IMR-90 (cell line): ENCODE measurements around the gene MILR1. TPM values are rescaled to one million over a fixed set of nuclear protein-coding genes. Genes with fewer than 3 reads are reported as not detected.

Experiments used
- ATAC-seq: fragments of 200-7000 bp; cut with Tn5 transposase; 2 replicates; pipeline ENCODE4 v1.9.1; 2020; ENCODE audit warnings: low read depth, mild to moderate bottlenecking, moderate library complexity
- BruUV-seq: library from RNA; stranded (reverse); fragments of 400-500 nt; replicated peaks from 2 replicates; lab custom pipeline; 2021; lab: Mats Ljungman, UMichigan
- CTCF ChIA-PET: fragments of 300-600 bp; formaldehyde crosslinking; extraction: SDS; loops from one replicate; lab custom pipeline; 2021; ENCODE audit warnings: antibody characterized with exemption; lab: Yijun Ruan, JAX
- POLR2A ChIA-PET: fragments of 300-600 bp; sonication (Branson Sonifier 250); formaldehyde crosslinking; loops from one replicate; lab custom pipeline; 2022; ENCODE audit warnings: antibody characterized with exemption; ENCODE audit not compliant: unreplicated experiment; lab: Charles Lee
- DNase-seq: peaks from one replicate; pipeline ENCODE4 v3.0.0; 2013
- H2AFZ ChIP-seq: replicated peaks from 2 replicates; pipeline ENCODE3; 2013; ENCODE audit warnings: low read length, mild to moderate bottlenecking; ENCODE audit not compliant: poor library complexity
- H2AK5ac ChIP-seq: 2 replicates; pipeline ENCODE4 v1.6.1; 2013; ENCODE audit warnings: low read depth, low read length, inconsistent platforms
- H2AK9ac ChIP-seq: replicated peaks from 2 replicates; pipeline ENCODE3; 2013; ENCODE audit warnings: mild to moderate bottlenecking, low read depth, low read length, moderate library complexity; ENCODE audit not compliant: poor library complexity
- H2BK120ac ChIP-seq: 2 replicates; pipeline ENCODE4 v1.6.1; 2013; ENCODE audit warnings: low read depth, low read length, inconsistent platforms
- H2BK15ac ChIP-seq: 3 replicates; pipeline ENCODE4 v1.6.1; 2013; ENCODE audit warnings: low read depth, low read length, inconsistent platforms
- H2BK20ac ChIP-seq: 2 replicates; pipeline ENCODE4 v1.6.1; 2013; ENCODE audit warnings: low read depth, mild to moderate bottlenecking, inconsistent platforms, low read length, moderate library complexity
- H2BK5ac ChIP-seq: 2 replicates; pipeline ENCODE4 v1.6.1; 2013; ENCODE audit warnings: mild to moderate bottlenecking, low read depth, low read length, inconsistent platforms; ENCODE audit not compliant: poor library complexity, severe bottlenecking
- H3K14ac ChIP-seq: replicated peaks from 2 replicates; pipeline ENCODE4 v1.6.1; 2013; ENCODE audit warnings: low read depth, low read length, inconsistent platforms
- H3K18ac ChIP-seq: 2 replicates; pipeline ENCODE4 v1.6.1; 2013; ENCODE audit warnings: low read depth, low read length, control low read depth
- H3K23ac ChIP-seq: 2 replicates; pipeline ENCODE4 v1.6.1; 2013; ENCODE audit warnings: low read depth, low read length, inconsistent platforms
- H3K27ac ChIP-seq: 2 replicates; pipeline ENCODE4 v1.5.1; 2013; ENCODE audit warnings: mild to moderate bottlenecking, control low read depth, low read length; ENCODE audit not compliant: insufficient read depth
- H3K27me3 ChIP-seq: 2 replicates; pipeline ENCODE4 v1.6.1; 2013; ENCODE audit warnings: low read length; ENCODE audit not compliant: control insufficient read depth, insufficient read depth
- H3K36me3 ChIP-seq: 2 replicates; pipeline ENCODE4 v1.6.1; 2013; ENCODE audit warnings: low read length, mixed read lengths; ENCODE audit not compliant: control insufficient read depth, insufficient read depth
- H3K4ac ChIP-seq: 2 replicates; pipeline ENCODE4 v1.6.1; 2013; ENCODE audit warnings: low read depth, low read length, inconsistent platforms
- H3K4me1 ChIP-seq: 2 replicates; pipeline ENCODE4 v1.6.1; 2013; ENCODE audit warnings: low read length, mixed read lengths; ENCODE audit not compliant: control insufficient read depth, insufficient read depth
- H3K4me2 ChIP-seq: 2 replicates; pipeline ENCODE4 v1.6.1; 2013; ENCODE audit warnings: low read depth, mild to moderate bottlenecking, control low read depth, low read length, moderate library complexity
- H3K4me3 ChIP-seq: 2 replicates; pipeline ENCODE4 v1.5.1; 2013; ENCODE audit warnings: low read depth, mild to moderate bottlenecking, control low read depth, low read length, moderate library complexity; ENCODE audit not compliant: insufficient read depth
- H3K56ac ChIP-seq: 2 replicates; pipeline ENCODE4 v1.6.1; 2013; ENCODE audit warnings: low read length, inconsistent platforms; ENCODE audit not compliant: insufficient read depth; ENCODE audit errors: extremely low read depth
- H3K79me1 ChIP-seq, 2 experiments: 2 replicates each; pipeline ENCODE4 v1.6.1; 2013; ENCODE audit warnings: low read length in 2 of 2, inconsistent platforms in 1 of 2, low read depth in 1 of 2
- H3K9ac ChIP-seq: 2 replicates; pipeline ENCODE4 v1.6.1; 2013; ENCODE audit warnings: low read depth, low read length, control low read depth
- H3K9me1 ChIP-seq: 2 replicates; pipeline ENCODE4 v1.6.1; 2013; ENCODE audit warnings: low read length, inconsistent platforms; ENCODE audit not compliant: insufficient read depth
- H3K9me3 ChIP-seq: 2 replicates; pipeline ENCODE4 v1.6.1; 2013; ENCODE audit warnings: low read length; ENCODE audit not compliant: control insufficient read depth, insufficient read depth
- H4K20me1 ChIP-seq: 2 replicates; pipeline ENCODE4 v1.6.1; 2013; ENCODE audit warnings: low read length, inconsistent platforms; ENCODE audit not compliant: insufficient read depth
- H4K5ac ChIP-seq: 2 replicates; pipeline ENCODE4 v1.6.1; 2013; ENCODE audit warnings: mild to moderate bottlenecking, low read depth, low read length, control low read depth
- H4K8ac ChIP-seq, 2 experiments: 2 replicates each; pipeline ENCODE4 v1.6.1; 2013; ENCODE audit warnings: low read depth in 2 of 2, low read length in 2 of 2, control low read depth in 1 of 2, inconsistent platforms in 1 of 2
- H4K91ac ChIP-seq: 2 replicates; pipeline ENCODE4 v1.6.1; 2013; ENCODE audit warnings: low read depth, low read length, inconsistent platforms; ENCODE audit not compliant: insufficient read depth
- BHLHE40 ChIP-seq: fragments of 150-350 bp; IDR thresholded peaks from 2 replicates; pipeline ENCODE4 v1.6.1; 2016; ENCODE audit warnings: mild to moderate bottlenecking, low read depth, low read length
- CEBPB ChIP-seq: IDR thresholded peaks from 2 replicates; pipeline ENCODE4 v1.6.1; 2012; ENCODE audit warnings: low read depth, low read length, improper control_type of control experiment
- CHD1 ChIP-seq: IDR thresholded peaks from 2 replicates; pipeline ENCODE4 v1.6.1; 2012; ENCODE audit warnings: low read depth, low read length, improper control_type of control experiment
- CTCF ChIP-seq: conservative IDR thresholded peaks from 2 replicates; pipeline ENCODE4 v1.5.1; 2012; ENCODE audit warnings: mild to moderate bottlenecking, low read depth, low read length, improper control_type of control experiment
- FOS ChIP-seq: fragments of 150-350 bp; IDR thresholded peaks from 2 replicates; pipeline ENCODE4 v1.6.1; 2016; ENCODE audit warnings: low read depth, low read length
- MAFK ChIP-seq: IDR thresholded peaks from 2 replicates; pipeline ENCODE4 v1.6.1; 2012; ENCODE audit warnings: low read depth, low read length, improper control_type of control experiment
- MAZ ChIP-seq: IDR thresholded peaks from 2 replicates; pipeline ENCODE4 v1.6.1; 2012; ENCODE audit warnings: low read depth, mild to moderate bottlenecking, low read length, improper control_type of control experiment, moderate library complexity, borderline replicate concordance
- MXI1 ChIP-seq: IDR thresholded peaks from 2 replicates; pipeline ENCODE4 v1.6.1; 2012; ENCODE audit warnings: low read depth, mild to moderate bottlenecking, low read length, moderate library complexity, borderline replicate concordance
- NFE2L2 ChIP-seq: fragments of 150-350 bp; IDR thresholded peaks from 2 replicates; pipeline ENCODE4 v1.6.1; 2016; ENCODE audit warnings: low read depth, mild to moderate bottlenecking, low read length
- POLR2A ChIP-seq: IDR thresholded peaks from 2 replicates; pipeline ENCODE4 v1.6.1; 2012; ENCODE audit warnings: mild to moderate bottlenecking, low read depth, low read length
- RAD21 ChIP-seq: IDR thresholded peaks from 2 replicates; pipeline ENCODE4 v1.6.1; 2012; ENCODE audit warnings: low read length, improper control_type of control experiment
- RCOR1 ChIP-seq: IDR thresholded peaks from 2 replicates; pipeline ENCODE4 v1.6.1; 2012; ENCODE audit warnings: mild to moderate bottlenecking, low read length, improper control_type of control experiment; ENCODE audit not compliant: insufficient replicate concordance
- RFX5 ChIP-seq: IDR thresholded peaks from 2 replicates; pipeline ENCODE4 v1.8.0; 2012; ENCODE audit warnings: low read depth, mild to moderate bottlenecking, low read length, moderate library complexity
- SMC3 ChIP-seq: fragments of 150-350 bp; IDR thresholded peaks from 2 replicates; pipeline ENCODE4 v1.6.1; 2016; ENCODE audit warnings: low read depth, mild to moderate bottlenecking, antibody characterized with exemption, low read length, moderate library complexity
- USF2 ChIP-seq: fragments of 150-350 bp; IDR thresholded peaks from 2 replicates; pipeline ENCODE4 v1.6.1; 2017; ENCODE audit warnings: mild to moderate bottlenecking, antibody characterized with exemption, low read length, low read depth
- WGBS, 2 experiments: methylation state at CpG; one replicate each; pipeline versions ENCODE4 v1.1.5 to v1.1.7; 2013; ENCODE audit warnings: missing lambda C conversion rate in 2 of 2; ENCODE audit not compliant: insufficient read length in 1 of 2; ENCODE audit errors: extremely low coverage in 2 of 2; 5-methylcytosine and 5-hydroxymethylcytosine counted together
- dilution Hi-C: fragments of 300-500 bp; cut with HindIII; formaldehyde crosslinking; loops from one replicate; pipeline ENCODE4 v1.14.3; 2018; ENCODE audit warnings: low sequenced_read_pairs; ENCODE audit not compliant: unreplicated experiment
- in situ Hi-C: fragments of 300-500 bp; cut with MboI; formaldehyde crosslinking; loops from 3 replicates; pipeline ENCODE4 v1.14.3; 2019; ENCODE audit warnings: low sequenced_read_pairs, inconsistent platforms, mixed read lengths
- intact Hi-C: fragments of 100-400 bp; cut with micrococcal nuclease; formaldehyde crosslinking; loops from 2 replicates; pipeline ENCODE4 v1.10.0; 2022
- polyA plus RNA-seq, 3 experiments: library from polyadenylated mRNA; depleted of rRNA; stranded (reverse); fragments of >200 nt; gene quantifications; 2 replicates each; pipeline ENCODE4 v1.2.3, GENCODE V29; 2012; ENCODE audit warnings: low replicate concordance in 1 of 3
- total RNA-seq: library from RNA; depleted of rRNA; stranded (reverse); fragments of >200 nt; gene quantifications from 2 replicates; pipeline ENCODE4 v1.2.3, GENCODE V29; 2012
- TF ChIP-seq, protein P1 (sequence below): fragments of 150-350 bp; IDR thresholded peaks from 2 replicates; pipeline ENCODE4 v1.6.1; 2016; ENCODE audit warnings: low read depth, mild to moderate bottlenecking, low read length, moderate library complexity, borderline replicate concordance

MILR1 gene
- total and polyA plus RNA-seq, 2 of the 4 experiments (the other 2 are of a cell fraction) = 0.36 to 0.44 TPM

GRCh38 chr17:64449545-64449944 lies 630 bp downstream of the MILR1 start:
- Histone ChIP-seq H3K36me3 (no peaks in the 10 kb centered on the region), H4K91ac (no peak overlapping the region), H3K9ac (no peak overlapping the region), H2AFZ (no peak overlapping the region), H2BK20ac (no peak overlapping the region), H3K56ac (no peak overlapping the region), H2AK9ac (no peak overlapping the region), H3K9me3 (no peaks in the 10 kb centered on the region), H3K4me2 (no peak overlapping the region), H2BK5ac (no peak overlapping the region), H3K23ac (no peak overlapping the region), H3K27me3 (peaks cover 7% of the 10 kb centered on the region), H3K9me1 (no peaks in the 10 kb centered on the region), H2BK120ac (no peak overlapping the region), H3K4ac (no peak overlapping the region), H4K5ac (no peak overlapping the region), H3K14ac (no peak overlapping the region), H2BK15ac (no peak overlapping the region), H3K18ac (no peak overlapping the region), H4K20me1 (no peaks in the 10 kb centered on the region), H4K8ac (no peak overlapping the region), H3K27ac (no peak overlapping the region), H3K79me1 (no peaks in the 10 kb centered on the region), H2AK5ac (no peak overlapping the region), H3K4me3 (no peak overlapping the region), H3K4me1 (peaks cover 2% of the 10 kb centered on the region; the same call in 1 of the 2 replicates)
- no CpG with 5 or more reads among the region's 3 CpGs for WGBS, 2 experiments
- ATAC-seq (no peak), DNase-seq (no peak)
- no TSS peak for BruUV-seq
- TF ChIP-seq CHD1 (no peak), SMC3 (no peak), MAZ (no peak), FOS (no peak), CTCF (no peak), CEBPB (no peak), RCOR1 (no peak), RAD21 (no peak), BHLHE40 (no peak), MXI1 (no peak), POLR2A (no peak), NFE2L2 (no peak), RFX5 (no peak), USF2 (no peak), MAFK (no peak)
- TF ChIP-seq, protein P1, sequence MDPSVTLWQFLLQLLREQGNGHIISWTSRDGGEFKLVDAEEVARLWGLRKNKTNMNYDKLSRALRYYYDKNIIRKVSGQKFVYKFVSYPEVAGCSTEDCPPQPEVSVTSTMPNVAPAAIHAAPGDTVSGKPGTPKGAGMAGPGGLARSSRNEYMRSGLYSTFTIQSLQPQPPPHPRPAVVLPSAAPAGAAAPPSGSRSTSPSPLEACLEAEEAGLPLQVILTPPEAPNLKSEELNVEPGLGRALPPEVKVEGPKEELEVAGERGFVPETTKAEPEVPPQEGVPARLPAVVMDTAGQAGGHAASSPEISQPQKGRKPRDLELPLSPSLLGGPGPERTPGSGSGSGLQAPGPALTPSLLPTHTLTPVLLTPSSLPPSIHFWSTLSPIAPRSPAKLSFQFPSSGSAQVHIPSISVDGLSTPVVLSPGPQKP = no peak
- ChIA-PET CTCF (interaction anchor here (0.7 kb wide), 1 partner anchor 31 kb away, joined by 5 read pairs; no protein-coding TSS in a partner anchor), POLR2A (no interaction called here)
- intact Hi-C loops (no loop called here), dilution Hi-C loops (no loop called here), in situ Hi-C loops (no loop called here)
